HepG2 (cell line): ENCODE results near the gene KANSL3. TPM values are rescaled to one million over a fixed set of nuclear protein-coding genes. Genes with fewer than 3 reads are reported as not detected.

Experiments used
- ESRRA ChIP-seq: sonication (generic); formaldehyde crosslinking; IDR thresholded peaks from 2 replicates; pipeline ENCODE4 v1.5.1; 2020; ENCODE audit warnings: mild to moderate bottlenecking, low read depth, missing genetic modification reagents
- GABPA ChIP-seq, 2 experiments: IDR thresholded peaks; 2 replicates each; pipeline ENCODE4 v1.6.1; 2011 to 2016; ENCODE audit warnings: low read depth in 2 of 2, low read length in 1 of 2, missing biosample characterization in 1 of 2, missing genetic modification characterization in 1 of 2
- JUNB ChIP-seq: sonication (generic); formaldehyde crosslinking; IDR thresholded peaks from 2 replicates; pipeline ENCODE4 v1.8.0; 2022; ENCODE audit warnings: missing genetic modification reagents, mild to moderate bottlenecking, borderline replicate concordance
- PHF21A ChIP-seq: sonication (generic); formaldehyde crosslinking; IDR thresholded peaks from 2 replicates; pipeline ENCODE4 v1.5.0; 2020; ENCODE audit warnings: mild to moderate bottlenecking, missing genetic modification reagents
- RARA ChIP-seq: IDR thresholded peaks from 2 replicates; pipeline ENCODE4 v1.6.1; 2016; ENCODE audit warnings: missing genetic modification reagents, missing compliant biosample characterization
- SIN3B ChIP-seq: fragments of 150-350 bp; IDR thresholded peaks from 2 replicates; pipeline ENCODE4 v1.6.1; 2014; ENCODE audit warnings: low read length
- SKI ChIP-seq: fragments of 450-650 bp; IDR thresholded peaks from one replicate; pipeline ENCODE4 v1.6.1; 2018; ENCODE audit warnings: mild to moderate bottlenecking; ENCODE audit not compliant: partially characterized antibody
- SP5 ChIP-seq: IDR thresholded peaks from 2 replicates; pipeline ENCODE4 v1.6.1; 2016; ENCODE audit warnings: low read depth, borderline replicate concordance
- SRY ChIP-seq: sonication (generic); formaldehyde crosslinking; IDR thresholded peaks from 2 replicates; pipeline ENCODE4 v1.8.0; 2022; ENCODE audit warnings: mild to moderate bottlenecking, missing genetic modification reagents
- U2AF2 ChIP-seq: fragments of 200-400 bp; formaldehyde crosslinking; IDR thresholded peaks from 2 replicates; pipeline ENCODE4 v1.6.1; 2017; ENCODE audit warnings: low read depth, mild to moderate bottlenecking, low read length
- ZFYVE20 ChIP-seq: sonication (generic); formaldehyde crosslinking; IDR thresholded peaks from 2 replicates; pipeline ENCODE4 v1.8.0; 2023; ENCODE audit warnings: low read depth, mild to moderate bottlenecking, moderate library complexity, missing genetic modification reagents, borderline replicate concordance
- ZNF207 ChIP-seq: fragments of 450-650 bp; IDR thresholded peaks from 2 replicates; pipeline ENCODE4 v1.6.1; 2016; ENCODE audit warnings: antibody characterized with exemption, borderline replicate concordance
- ZNF343 ChIP-seq: sonication (generic); formaldehyde crosslinking; IDR thresholded peaks from 2 replicates; pipeline ENCODE4 v1.4.0; 2020; ENCODE audit warnings: mild to moderate bottlenecking, missing genetic modification reagents
- ZNF446 ChIP-seq: sonication (generic); formaldehyde crosslinking; IDR thresholded peaks from 2 replicates; pipeline ENCODE4 v1.5.0; 2020; ENCODE audit warnings: mild to moderate bottlenecking, missing genetic modification reagents
- ZNF546 ChIP-seq: sonication (generic); formaldehyde crosslinking; conservative IDR thresholded peaks from 2 replicates; pipeline ENCODE4 v1.8.1; 2023; ENCODE audit warnings: mild to moderate bottlenecking, missing genetic modification reagents
- ZNF558 ChIP-seq: sonication (generic); formaldehyde crosslinking; IDR thresholded peaks from 2 replicates; pipeline ENCODE4 v1.9.0; 2022; ENCODE audit warnings: mild to moderate bottlenecking, missing genetic modification reagents, borderline replicate concordance
- ZNF577 ChIP-seq: sonication (generic); formaldehyde crosslinking; IDR thresholded peaks from 2 replicates; pipeline ENCODE4 v1.4.0; 2020; ENCODE audit warnings: mild to moderate bottlenecking, low read depth, missing genetic modification reagents, borderline replicate concordance
- ZNF816 ChIP-seq: sonication (generic); formaldehyde crosslinking; IDR thresholded peaks from 2 replicates; pipeline ENCODE4 v1.8.0; 2022; ENCODE audit warnings: missing genetic modification reagents, mild to moderate bottlenecking, borderline replicate concordance
- polyA plus RNA-seq, 8 experiments: library from polyadenylated mRNA; depleted of rRNA in 3 of 8; stranded (reverse) in 7 of 8; unstranded in 1 of 8; fragments of >200 nt; fragmentation: Illumina TruSeq in 4 of 8; extraction: Trizol in 4 of 8; gene quantifications; 2 replicates each; pipeline versions ENCODE4 v1.2.1 to v1.2.3, GENCODE V29; 2011 to 2016; ENCODE audit warnings: low read depth in 4 of 8, missing spikeins in 1 of 8, mixed read lengths in 1 of 8; ENCODE audit not compliant: insufficient read depth in 1 of 8
- total RNA-seq, 5 experiments: library from RNA; depleted of rRNA; stranded (reverse); fragments of >200 nt; fragmentation: Illumina TruSeq; extraction: Trizol; gene quantifications; 2 replicates each; pipeline ENCODE4 v1.2.3, GENCODE V29; 2016; ENCODE audit warnings: low read depth in 1 of 5
- TF ChIP-seq, protein P1 (sequence below): sonication (generic); formaldehyde crosslinking; IDR thresholded peaks from 2 replicates; pipeline ENCODE4 v1.4.0; 2020; ENCODE audit warnings: mild to moderate bottlenecking, missing genetic modification reagents
- TF ChIP-seq, protein P2 (sequence below): IDR thresholded peaks from 2 replicates; pipeline ENCODE4 v1.6.1; 2012; ENCODE audit warnings: inconsistent platforms
- TF ChIP-seq, protein P3 (sequence below): IDR thresholded peaks from 2 replicates; pipeline ENCODE4 v1.6.1; 2016; ENCODE audit warnings: low read depth, missing genetic modification reagents, missing compliant biosample characterization

The KANSL3 gene
- total and polyA plus RNA-seq, 2 of the 13 experiments (the other 11 are each of a cell fraction or from before 2014, with no cell fraction given), result 20.8 to 37.3 TPM

DNA sequence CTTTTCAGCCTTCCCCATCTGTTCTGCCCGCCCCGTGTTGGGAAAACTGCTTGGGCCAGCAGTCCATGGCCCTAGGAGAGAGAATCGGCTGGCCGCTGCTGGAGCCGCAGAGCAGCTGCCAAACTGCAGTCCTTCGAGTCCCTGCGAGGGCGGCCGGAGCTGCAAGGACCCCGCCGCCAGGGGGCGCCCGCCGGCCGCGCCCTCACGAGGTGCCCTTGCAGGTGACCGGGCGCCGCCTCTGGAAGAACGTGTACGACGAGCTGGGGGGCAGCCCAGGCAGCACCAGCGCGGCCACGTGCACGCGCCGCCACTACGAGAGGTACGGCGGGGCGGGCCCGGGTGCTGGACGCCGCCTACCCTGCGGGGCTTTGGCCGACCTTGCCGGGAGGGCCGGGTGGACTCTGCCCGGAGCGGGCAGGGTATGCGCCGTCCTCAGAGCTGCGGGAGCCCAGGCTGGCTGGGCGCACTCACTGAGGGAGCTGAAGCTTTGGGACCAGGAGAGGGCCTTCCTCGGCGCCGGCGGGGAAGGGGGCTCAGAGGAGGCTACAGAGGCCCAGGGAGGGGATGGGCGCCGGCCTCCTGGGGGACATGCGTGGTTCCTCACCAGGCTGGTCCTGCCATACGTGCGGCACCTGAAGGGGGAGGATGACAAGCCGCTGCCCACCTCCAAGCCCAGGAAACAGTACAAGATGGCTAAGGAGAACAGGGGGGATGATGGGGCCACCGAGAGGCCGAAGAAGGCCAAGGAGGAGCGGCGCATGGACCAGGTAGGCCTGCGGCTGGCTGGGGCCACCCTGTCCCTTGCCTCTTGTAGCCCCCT lies 87.9 kb downstream of the KANSL3 start (continued):
- no peak for TF ChIP-seq ZFYVE20 (CRISPR knock-in tag)
- TF ChIP-seq SP5 (CRISPR knock-in tag), result peak; percentile 94
- TF ChIP-seq, protein P1, sequence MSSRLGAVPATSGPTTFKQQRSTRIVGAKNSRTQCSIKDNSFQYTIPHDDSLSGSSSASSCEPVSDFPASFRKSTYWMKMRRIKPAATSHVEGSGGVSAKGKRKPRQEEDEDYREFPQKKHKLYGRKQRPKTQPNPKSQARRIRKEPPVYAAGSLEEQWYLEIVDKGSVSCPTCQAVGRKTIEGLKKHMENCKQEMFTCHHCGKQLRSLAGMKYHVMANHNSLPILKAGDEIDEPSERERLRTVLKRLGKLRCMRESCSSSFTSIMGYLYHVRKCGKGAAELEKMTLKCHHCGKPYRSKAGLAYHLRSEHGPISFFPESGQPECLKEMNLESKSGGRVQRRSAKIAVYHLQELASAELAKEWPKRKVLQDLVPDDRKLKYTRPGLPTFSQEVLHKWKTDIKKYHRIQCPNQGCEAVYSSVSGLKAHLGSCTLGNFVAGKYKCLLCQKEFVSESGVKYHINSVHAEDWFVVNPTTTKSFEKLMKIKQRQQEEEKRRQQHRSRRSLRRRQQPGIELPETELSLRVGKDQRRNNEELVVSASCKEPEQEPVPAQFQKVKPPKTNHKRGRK (CRISPR knock-in tag), result peak; percentile 70; the same call in 1 of the 2 replicates
- peak; percentile 97 for TF ChIP-seq ZNF546 (CRISPR knock-in tag)
- peak; percentile 26; the same call in 1 of the 2 replicates for TF ChIP-seq ZNF343 (CRISPR knock-in tag)
- TF ChIP-seq JUNB (CRISPR knock-in tag), result no peak
- no peak for TF ChIP-seq ZNF816 (CRISPR knock-in tag)
- no peak for TF ChIP-seq ZNF577
- TF ChIP-seq, protein P2, sequence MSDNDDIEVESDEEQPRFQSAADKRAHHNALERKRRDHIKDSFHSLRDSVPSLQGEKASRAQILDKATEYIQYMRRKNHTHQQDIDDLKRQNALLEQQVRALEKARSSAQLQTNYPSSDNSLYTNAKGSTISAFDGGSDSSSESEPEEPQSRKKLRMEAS, result peak; percentile 100
- peak; percentile 98 for TF ChIP-seq ESRRA (CRISPR knock-in tag)
- no peak for TF ChIP-seq U2AF2
- TF ChIP-seq SIN3B, result no peak; the same call in 1 of the 2 replicates
- TF ChIP-seq, protein P3, sequence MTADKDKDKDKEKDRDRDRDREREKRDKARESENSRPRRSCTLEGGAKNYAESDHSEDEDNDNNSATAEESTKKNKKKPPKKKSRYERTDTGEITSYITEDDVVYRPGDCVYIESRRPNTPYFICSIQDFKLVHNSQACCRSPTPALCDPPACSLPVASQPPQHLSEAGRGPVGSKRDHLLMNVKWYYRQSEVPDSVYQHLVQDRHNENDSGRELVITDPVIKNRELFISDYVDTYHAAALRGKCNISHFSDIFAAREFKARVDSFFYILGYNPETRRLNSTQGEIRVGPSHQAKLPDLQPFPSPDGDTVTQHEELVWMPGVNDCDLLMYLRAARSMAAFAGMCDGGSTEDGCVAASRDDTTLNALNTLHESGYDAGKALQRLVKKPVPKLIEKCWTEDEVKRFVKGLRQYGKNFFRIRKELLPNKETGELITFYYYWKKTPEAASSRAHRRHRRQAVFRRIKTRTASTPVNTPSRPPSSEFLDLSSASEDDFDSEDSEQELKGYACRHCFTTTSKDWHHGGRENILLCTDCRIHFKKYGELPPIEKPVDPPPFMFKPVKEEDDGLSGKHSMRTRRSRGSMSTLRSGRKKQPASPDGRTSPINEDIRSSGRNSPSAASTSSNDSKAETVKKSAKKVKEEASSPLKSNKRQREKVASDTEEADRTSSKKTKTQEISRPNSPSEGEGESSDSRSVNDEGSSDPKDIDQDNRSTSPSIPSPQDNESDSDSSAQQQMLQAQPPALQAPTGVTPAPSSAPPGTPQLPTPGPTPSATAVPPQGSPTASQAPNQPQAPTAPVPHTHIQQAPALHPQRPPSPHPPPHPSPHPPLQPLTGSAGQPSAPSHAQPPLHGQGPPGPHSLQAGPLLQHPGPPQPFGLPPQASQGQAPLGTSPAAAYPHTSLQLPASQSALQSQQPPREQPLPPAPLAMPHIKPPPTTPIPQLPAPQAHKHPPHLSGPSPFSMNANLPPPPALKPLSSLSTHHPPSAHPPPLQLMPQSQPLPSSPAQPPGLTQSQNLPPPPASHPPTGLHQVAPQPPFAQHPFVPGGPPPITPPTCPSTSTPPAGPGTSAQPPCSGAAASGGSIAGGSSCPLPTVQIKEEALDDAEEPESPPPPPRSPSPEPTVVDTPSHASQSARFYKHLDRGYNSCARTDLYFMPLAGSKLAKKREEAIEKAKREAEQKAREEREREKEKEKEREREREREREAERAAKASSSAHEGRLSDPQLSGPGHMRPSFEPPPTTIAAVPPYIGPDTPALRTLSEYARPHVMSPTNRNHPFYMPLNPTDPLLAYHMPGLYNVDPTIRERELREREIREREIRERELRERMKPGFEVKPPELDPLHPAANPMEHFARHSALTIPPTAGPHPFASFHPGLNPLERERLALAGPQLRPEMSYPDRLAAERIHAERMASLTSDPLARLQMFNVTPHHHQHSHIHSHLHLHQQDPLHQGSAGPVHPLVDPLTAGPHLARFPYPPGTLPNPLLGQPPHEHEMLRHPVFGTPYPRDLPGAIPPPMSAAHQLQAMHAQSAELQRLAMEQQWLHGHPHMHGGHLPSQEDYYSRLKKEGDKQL (CRISPR knock-in tag), result peak; percentile 74
- no peak; the same call in 1 of the 2 replicates for TF ChIP-seq ZNF558
- TF ChIP-seq GABPA (IDR thresholded peaks at IDR 0.05; ENCODE audit: low read depth, low read length), result no peak
- TF ChIP-seq GABPA (CRISPR knock-in tag; IDR thresholded peaks at IDR 0.05; ENCODE audit: low read depth), result no peak
- peak; percentile 86 for TF ChIP-seq PHF21A
- no peak for TF ChIP-seq ZNF446 (CRISPR knock-in tag)
- peak; percentile 81 for TF ChIP-seq SRY (CRISPR knock-in tag)
- TF ChIP-seq ZNF207, result no peak
- TF ChIP-seq SKI, result peak; percentile 80
- peak; percentile 83 for TF ChIP-seq RARA (CRISPR knock-in tag)
